NCI-H82 (cell line): ENCODE data around the gene NTM.

ENCODE experiments used
- DNase-seq: peaks from one replicate; lab custom pipeline; 2025; lab: John Stamatoyannopoulos, UW

Gene NTM

GRCh38 chr11:132075447-132075846 is 705.0 kb downstream of the NTM start:
- no peak for DNase-seq

- DNase-seq: no peak
These were observed 707.0 kb downstream of the NTM start for GRCh38 chr11:132077416-132077815.

GRCh38 chr11:132078264-132079076 is 708.1 kb downstream of the NTM start:
- no peak for DNase-seq

GRCh38 chr11:132080127-132080526 is 709.7 kb downstream of the NTM start:
- DNase-seq: no peak

- no peak for DNase-seq
These were observed 712.2 kb downstream of the NTM start for GRCh38 chr11:132082566-132082965.

GRCh38 chr11:132084433-132084832 is 714.0 kb downstream of the NTM start:
- DNase-seq: no peak

GRCh38 chr11:132087148-132087547 is 716.7 kb downstream of the NTM start:
- DNase-seq: no peak

- no peak for DNase-seq
These were observed 718.1 kb downstream of the NTM start for GRCh38 chr11:132088551-132088950.

GRCh38 chr11:132093536-132094259 is 723.3 kb downstream of the NTM start:
- DNase-seq: no peak

- no peak for DNase-seq
These were observed 724.2 kb downstream of the NTM start for GRCh38 chr11:132094598-132094997.

GRCh38 chr11:132095230-132096131 is 725.1 kb downstream of the NTM start:
- no peak for DNase-seq

- DNase-seq: no peak
These were observed 725.9 kb downstream of the NTM start for GRCh38 chr11:132096132-132096825.

- DNase-seq: peak; percentile 65
These were observed 729.3 kb downstream of the NTM start for GRCh38 chr11:132099692-132100091.

- DNase-seq: no peak
These were observed 730.2 kb downstream of the NTM start for GRCh38 chr11:132100583-132100982.

GRCh38 chr11:132101881-132102280 is 731.5 kb downstream of the NTM start:
- no peak for DNase-seq

GRCh38 chr11:132103021-132103420 is 732.6 kb downstream of the NTM start:
- no peak for DNase-seq

GRCh38 chr11:132106096-132106982 is 735.9 kb downstream of the NTM start:
- DNase-seq: peak; percentile 18

- no peak for DNase-seq
These were observed 740.9 kb downstream of the NTM start for GRCh38 chr11:132111316-132111715.

GRCh38 chr11:132111838-132112237 is 741.4 kb downstream of the NTM start:
- DNase-seq: no peak

- no peak for DNase-seq
These were observed 742.4 kb downstream of the NTM start for GRCh38 chr11:132112846-132113245.

GRCh38 chr11:132114185-132114584 is 743.8 kb downstream of the NTM start:
- DNase-seq: peak; percentile 70
